HT1080 (cell line): ENCODE measurements around the gene NTSR1. TPM values are rescaled to one million over a fixed set of nuclear protein-coding genes. Genes with fewer than 3 reads are reported as not detected.

Experiments used
- DNase-seq: peaks from one replicate; pipeline ENCODE4 v3.0.0-alpha.2; 2015; ENCODE audit warnings: low read depth
- total RNA-seq: library from RNA; depleted of rRNA; stranded (reverse); fragments of >200 nt; shearing (Covaris generic); gene quantifications from 2 replicates; pipeline ENCODE4 v1.2.3, GENCODE V29; 2014

NTSR1 gene
- total RNA-seq, 1 experiment from 2014 or later, result 0.19 TPM

DNA sequence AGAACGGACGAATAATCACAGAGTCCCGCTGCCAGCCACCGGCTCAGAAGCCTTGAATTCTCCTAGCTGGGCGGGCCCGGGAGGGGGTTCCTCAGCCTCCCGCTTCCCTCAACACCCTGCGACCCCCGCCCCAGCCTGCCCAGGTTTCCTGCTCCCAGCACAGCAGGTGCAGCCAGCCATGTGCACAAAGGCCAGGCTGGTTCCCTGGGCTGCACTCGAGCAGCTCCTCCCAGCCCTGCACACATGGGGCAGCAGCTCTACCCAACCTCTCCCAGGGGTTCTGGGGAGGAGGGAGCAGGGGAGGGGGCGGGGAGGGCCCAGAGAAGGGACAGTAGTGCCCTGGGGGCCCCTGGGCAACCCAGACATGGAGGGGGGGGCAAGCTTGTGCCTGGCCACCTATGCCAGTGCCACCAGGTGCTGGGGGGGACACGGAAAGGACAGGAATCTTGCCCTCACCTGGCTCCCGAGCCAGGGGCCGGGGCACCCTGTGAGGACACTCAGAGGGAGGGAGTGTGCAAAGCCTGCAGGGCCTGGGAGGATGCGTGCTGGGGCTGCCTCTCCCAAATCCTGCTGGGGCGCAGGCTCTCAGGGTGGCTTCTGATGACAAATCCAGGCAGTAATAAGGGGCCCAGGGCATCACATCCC is 1.2 kb upstream of the NTSR1 start:
- no peak for DNase-seq

DNA sequence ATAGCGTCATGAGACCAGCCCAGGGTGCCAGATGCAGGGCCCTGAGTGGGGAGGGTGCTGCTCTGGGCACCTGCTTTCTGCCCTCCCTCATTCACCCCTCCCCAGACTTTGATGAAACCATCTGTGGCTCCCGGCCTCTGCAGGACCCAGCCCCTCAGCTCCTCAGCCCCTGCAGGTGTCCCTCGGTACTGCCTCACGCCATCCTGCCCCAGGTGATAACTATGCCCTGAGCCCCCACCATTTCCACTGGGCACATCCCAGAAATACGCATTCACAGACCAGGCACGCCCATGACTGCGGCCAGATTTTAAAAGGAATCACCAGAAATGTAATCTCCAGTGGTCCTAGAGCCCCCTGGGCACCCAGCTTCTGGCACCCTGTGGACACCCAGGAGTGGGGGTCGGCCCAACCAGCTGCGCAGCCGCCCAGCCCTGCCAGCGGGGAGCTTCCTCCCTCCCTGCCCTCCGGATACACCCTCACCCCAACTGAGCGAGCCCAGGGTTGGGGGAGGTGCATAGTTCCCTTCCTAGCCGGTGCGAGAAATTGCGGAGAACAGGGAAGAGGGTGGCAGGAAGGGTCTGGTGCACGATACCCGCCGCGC is 615 bp upstream of the NTSR1 start:
- DNase-seq, result no peak

DNA sequence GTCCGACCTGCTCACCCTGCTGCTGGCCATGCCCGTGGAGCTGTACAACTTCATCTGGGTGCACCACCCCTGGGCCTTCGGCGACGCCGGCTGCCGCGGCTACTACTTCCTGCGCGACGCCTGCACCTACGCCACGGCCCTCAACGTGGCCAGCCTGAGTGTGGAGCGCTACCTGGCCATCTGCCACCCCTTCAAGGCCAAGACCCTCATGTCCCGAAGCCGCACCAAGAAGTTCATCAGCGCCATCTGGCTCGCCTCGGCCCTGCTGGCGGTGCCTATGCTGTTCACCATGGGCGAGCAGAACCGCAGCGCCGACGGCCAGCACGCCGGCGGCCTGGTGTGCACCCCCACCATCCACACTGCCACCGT is 885 bp downstream of the NTSR1 start:
- no peak for DNase-seq

DNA sequence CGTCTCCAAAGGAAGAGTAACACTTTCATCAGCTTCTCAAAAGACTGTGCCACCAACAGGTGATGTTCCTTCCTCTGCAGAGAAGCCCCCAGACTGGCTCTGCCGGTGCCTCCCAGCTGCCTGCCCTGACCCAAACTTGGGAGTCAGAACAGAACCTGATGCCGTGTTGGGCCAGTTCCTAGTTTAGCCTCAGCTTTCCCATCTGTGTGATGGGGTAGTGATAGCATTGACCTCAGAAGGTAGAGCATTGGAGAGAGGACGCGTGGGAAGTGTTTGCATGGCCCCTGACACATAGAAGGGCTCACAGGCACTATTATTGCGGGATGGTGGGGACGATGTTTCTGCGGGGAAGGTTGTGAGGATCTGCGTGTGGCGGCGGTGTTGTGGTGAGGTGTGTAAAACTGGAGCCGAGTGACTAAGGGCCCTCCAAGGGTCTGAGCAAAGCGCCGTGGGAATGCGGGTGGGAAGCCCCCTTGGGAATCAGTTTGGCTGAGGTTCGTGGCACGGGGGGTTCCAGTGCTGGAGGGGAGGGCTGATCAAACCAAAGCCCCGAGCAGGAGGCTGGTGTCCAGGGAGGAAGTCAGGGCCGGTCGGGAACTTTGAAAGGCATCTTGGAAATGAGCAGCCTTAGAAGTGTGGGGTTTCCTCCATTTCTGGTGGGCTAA is 1.7 kb downstream of the NTSR1 start:
- no peak for DNase-seq

DNA sequence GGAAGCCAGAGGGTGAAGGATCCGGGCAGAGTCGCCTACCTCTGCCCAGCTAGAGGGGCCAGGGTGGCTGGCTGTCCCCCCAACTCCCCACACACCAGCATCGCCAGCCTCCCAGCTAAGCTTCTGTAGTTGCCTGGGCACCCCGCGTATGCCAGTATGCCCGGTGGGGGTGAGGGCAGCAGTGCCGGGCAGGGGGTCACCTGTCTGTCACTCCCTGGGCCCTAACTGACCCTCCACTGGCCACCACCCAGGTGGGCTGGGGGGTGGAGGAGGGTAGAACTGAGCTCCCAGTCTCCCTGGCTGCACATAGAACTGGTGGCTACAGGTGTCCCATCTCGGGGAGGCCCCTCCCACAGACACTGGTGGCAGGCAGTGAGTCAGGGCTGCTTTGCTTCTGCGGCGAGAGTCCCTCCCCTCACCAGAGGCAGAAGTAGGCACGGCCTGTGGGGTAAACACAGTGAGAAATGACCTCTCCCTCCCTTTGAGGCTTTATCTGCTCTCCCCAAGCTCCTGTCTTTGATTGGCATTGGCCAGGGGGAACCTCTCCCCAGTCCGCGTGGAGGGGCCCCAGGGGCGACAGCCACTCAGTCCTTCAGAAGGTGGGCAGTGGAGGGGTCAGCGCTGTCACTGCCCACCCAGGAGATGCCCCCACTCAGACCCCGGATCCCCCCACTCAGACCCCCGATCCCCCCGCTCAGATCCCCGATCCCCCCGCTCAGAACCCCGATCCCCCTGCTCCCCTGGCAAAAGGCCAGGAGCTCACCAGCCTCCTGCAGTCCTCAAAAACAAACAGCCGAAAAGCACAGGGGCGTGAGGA is 2.5 kb downstream of the NTSR1 start:
- DNase-seq, result peak; percentile 52

DNA sequence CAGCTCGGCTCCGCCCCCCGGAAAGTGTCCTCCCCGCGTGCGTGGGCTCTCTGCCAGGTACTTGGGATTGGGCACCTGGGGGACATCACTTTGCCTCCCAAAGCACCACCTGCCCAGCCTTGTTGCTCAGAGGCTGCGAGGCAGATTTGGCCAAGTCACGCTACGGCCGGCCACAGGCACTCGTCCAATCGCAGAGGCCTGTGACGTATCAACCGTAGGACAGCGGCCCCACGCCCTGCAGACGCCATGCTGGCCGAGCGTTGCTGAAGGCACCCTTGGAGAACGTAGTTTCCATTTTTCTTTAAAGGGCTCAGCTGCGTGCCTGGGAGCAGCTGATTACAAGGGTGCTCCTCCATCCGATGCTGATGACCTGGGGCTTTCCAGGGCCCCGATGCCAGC is 3.1 kb downstream of the NTSR1 start:
- no peak for DNase-seq

DNA sequence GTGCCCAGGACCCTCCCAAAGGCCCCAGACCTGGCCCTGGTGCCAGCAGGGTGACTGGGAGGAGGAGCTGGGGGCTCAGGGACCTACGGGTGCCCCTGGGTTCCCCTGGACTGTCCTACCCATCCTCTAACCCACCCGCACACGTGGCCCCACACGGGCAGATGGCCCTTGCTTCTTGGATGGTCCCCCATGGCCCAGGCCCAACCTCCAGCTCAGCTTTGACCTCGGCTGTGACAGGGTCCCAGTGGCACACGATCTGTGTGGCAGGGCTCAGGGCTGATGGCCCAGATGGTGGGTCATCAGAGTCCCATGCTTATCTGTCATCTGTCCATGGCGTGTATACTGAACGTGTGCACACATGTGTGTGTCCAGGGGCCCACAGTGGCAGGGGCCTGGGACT is 4.0 kb downstream of the NTSR1 start:
- no peak for DNase-seq

DNA sequence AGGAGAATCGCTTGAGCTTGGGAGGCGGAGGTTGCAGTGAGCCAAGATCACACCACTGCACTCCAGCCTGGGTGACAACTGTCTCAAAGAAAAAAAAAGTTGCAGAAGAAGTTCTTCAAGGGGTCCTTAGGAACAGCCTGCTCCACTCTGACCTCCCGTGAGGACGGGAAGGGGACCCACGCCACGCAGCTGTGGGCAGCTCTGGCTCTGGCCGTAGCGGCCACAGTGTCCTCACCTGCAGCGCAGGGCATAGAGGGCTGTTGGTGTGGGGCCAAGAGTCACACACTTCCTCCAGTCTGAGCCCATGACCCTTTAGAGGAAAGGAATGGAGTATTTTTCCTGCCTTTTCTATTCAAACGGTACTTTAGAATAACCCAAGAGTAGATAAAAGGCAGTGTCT is 5.4 kb downstream of the NTSR1 start:
- DNase-seq, result no peak

DNA sequence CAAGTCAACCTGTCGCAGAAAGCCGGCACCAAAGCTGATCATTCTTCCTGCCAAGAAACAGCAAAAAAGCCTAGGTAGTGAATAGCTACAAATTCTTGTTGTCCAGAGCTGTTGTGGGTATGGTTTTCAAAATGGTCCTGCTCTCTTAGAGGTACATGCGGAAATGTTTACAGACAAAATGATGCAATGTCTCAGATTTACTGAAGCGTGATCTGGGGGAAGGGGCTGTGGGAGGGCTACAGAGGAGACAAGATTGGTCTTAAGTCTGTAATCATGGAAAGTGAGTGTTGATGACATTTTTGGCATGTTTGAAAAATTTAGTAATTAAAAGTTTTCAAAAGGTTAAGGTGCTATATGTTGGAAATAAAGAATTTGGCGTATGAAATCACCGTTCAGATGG is 6.2 kb downstream of the NTSR1 start:
- no peak for DNase-seq

DNA sequence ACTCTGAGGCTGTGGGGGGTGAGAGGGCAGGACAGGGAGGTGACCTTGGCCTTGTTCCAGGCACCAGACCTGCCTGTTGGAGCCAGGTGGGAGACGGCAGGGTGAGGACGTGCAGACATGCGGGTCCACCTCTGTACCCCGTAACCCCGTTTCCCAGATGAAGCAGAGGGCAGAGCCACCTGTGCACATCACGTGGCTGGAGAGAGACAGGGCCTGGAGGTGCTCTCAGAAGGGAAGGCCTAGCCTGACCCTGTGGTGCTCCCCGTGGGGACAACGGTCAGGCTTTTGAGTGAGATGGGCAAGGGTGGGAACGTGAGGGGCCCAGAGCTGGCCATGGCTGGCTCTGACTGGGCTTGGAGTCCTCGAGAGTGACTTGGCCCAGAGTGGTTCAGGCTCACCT is 6.6 kb downstream of the NTSR1 start:
- no peak for DNase-seq

DNA sequence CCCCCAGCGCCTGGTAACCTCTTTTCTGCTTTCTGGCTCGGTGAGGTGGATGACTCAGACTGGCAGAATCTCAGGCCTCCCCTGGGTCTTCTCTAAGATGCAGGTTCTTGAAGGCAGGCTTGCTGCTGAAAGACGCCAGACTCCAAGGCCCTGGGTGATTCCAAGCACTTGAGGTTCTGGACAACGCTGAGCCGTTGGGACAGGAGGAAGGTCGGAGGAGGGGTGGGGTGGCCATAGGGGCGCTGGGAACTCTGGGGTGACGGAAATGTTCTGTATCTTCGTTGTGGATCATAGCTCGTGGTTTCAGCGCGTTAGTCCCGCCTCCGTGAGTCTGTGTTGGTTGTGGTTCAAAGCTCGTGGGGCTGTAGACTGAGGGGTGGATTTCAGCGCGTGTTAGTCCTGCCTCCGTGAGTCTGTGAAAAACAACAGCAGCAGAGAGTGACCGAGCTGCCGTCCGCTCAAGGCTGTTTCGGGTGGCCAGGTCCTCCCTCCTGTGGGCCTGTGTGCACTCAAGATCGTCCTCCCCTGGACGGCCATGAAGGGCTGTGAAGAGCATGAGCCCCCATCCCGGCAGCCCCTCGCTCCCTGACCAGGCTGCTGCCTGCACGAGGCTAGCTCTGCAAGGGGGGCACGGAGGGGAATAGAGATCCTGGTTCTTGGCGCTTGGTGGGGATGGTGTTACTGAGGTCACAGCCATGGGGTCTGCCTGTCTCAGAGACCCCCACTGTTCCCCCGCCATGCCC is 7.7 kb downstream of the NTSR1 start:
- DNase-seq, result peak; percentile 17

DNA sequence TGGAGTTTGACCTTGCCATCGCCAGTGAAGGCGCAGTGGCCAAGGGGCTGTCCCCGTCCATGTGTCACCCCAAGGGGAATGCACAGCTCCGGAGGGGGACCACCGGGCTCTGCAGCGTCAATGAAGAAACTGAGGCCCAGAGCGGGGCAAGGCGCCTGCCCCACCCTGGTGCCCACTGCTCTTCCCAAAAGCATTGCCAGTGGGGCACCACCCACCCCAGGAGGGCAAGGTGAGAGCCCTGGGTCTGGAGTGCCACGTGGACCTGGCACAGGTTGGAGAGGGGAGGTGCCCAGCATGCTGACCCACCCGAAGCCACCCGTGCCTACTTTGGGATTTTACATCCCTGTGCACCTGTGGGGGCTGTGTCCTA is 8.3 kb downstream of the NTSR1 start:
- DNase-seq, result no peak

DNA sequence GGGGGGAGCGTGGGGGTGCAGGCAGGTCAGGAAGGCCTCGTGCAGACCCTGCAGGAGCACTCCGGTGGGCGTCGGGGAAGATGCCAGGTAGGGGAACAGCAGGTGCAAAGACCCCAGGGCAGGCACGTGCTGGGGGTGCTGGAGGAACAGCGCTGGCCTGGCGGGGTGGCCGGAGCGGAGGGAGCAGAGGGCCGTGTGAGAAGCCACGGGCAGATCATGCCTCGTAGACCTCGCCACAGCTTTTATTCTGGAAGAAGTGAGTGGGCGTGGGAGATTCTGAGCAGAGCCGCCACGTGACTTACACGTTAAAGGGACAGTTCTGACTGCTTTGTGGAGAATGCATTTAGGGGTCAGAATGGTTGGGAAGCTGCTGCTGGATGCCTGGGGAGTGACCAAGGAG is 9.3 kb downstream of the NTSR1 start:
- no peak for DNase-seq

DNA sequence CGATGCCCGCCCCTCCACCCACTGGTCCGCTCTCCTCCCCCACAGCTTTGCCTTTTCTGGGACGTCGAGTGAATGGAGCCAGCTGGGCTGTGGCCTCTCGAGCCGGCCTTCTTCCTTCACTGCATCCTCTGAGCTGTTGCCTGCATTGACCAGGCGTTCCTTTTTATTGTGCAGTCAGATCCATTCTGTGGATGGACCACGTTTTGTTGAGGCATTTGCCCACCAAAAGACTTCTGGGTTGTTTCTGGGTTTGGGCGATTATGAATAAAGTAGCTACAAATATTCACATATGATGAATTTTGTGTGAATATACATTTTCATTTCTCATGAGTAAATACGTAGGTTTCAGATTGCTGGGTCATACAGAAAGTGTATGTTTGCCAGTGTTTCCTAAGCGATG is 9.9 kb downstream of the NTSR1 start:
- DNase-seq, result no peak

DNA sequence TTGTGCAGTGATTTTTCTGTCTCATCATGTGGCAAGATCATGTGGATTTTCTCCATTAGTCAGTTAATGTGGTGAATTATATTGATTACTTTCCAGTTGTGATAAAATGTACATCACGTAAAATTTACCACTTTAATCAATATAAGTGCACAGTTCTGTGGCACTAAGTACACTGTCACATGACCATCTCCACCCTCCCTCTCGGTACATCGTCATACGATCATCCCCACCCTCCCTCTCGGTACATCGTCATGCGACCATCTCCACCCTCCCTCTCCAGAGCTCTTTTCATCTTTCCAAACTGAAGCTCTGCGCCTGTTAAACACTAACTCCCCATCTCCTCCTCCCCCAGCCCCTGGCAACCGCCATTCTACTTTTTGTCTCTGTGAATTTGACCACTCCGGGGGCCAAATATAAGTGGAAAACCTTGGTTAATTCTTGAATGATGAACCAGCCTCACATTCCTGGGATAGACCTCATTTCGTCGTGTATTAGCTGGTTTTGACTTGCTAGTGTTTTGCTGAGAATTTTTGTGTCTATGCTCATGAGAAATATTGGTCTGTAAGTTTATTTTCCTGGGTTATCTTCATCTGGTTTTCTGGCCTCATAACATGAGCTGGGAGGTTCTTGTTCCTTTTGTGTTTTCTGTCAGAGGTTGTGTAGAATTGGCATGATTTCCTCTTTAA is 10.8 kb downstream of the NTSR1 start:
- DNase-seq, result no peak

DNA sequence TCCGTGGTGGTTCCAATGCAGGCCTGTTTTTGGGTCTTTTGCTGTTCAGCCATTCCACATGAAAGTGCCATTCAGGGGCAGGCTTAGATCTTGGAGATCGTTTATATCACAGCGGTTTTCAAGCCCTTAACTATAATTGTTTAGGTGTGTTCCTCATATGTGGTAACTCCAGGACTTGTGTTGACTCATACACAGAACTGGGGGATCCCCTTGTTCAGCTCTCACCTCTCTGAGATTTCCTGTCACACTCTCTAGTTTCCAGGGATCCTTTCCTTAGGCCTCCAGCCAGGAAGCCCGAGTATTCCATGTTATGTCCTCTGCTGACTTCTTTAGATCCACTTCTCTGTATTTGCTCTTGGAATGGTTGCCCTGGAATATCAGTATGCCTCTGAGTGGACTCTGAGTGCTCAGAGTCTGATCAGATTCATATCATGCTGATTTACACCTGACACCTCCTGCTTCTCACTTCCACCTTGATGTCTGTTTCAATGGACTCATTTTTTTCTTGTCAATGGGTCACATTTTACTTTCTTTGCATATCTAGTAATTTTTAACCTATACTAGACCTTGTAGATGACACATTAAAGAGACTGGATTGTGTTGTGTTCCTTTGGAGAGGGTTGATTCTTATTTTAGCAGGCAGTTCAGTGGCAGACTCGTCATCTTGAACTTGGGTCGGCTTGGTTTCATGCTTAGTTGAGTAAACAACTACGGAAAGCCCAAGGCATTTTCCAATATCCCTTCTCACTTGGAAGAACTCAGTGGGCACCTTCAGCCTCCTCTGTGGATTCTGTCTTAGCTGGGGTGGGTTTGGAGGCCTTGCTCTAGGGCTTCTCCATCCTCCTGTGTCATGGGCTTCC is 13.1 kb downstream of the NTSR1 start:
- DNase-seq, result no peak

DNA sequence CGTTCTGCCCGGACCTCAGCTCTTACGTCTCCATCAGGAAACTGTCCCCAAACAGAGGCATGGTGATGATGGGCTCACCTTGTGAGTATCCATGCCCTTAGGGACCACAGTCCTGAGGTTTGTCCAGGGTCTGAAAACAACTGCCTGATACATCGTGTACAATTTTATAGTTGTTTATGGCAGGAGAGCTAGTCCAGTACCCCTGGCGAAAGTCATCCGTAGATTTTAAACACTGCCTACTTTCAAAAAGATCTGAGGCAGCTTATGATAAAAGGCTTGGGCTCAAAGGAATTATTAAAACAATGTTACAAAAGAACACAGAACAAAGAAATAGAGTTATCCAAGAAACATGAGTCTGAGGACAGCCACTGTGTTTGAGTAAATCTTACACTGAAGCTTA is 14.0 kb downstream of the NTSR1 start:
- no peak for DNase-seq

DNA sequence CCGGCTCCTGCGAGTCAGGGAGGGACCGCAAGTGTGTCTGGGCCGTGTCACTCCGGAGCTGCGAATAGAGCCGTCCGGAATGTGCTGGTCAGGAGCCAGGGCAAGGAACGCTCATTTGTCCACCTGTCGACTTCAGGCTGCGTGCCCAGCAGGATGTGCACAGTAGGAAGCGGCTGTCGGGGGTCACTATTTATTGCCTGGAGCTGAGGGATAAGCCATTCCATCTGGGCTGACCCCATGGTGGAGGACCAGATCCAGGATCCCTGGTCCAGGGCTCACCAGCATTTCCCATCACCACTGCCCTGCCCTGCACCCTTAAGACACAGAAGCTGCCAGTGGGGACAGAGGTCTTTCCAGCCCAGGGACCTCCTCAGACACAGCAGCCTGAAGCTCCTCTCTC is 14.7 kb downstream of the NTSR1 start:
- peak; percentile 48 for DNase-seq

DNA sequence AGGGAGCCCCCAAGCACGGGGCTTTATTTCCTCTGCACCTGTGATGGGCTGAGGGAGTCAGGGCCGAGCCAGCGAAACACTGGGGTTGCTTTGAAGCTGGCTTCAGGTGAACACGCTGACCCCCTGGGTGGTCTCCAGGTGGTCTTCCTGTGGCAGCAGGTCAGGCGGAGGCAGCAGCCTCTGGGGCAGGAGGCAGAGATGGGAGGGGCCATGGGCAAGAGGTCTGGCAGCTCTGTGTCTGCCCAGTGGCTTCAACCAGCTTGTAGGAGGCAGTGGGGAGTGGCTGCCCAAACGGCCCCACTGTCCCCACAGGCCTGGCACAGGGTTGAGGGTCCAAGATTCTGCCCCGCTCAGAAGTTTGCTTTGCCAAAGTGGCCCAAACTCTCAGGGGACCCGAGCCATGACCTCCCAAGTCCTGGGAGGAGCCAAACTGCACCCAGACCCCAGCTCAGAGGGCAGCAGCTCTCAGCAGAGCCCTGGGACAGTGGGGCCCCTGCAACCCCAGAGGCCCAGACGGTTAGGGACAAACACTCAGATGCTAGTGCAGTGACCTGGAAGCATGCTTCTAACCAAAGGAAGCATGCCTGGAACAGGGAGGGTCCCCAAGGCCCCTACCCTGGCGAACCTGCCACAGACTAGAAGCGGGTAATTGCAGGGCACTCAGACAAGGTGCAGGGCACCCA is 15.3 kb downstream of the NTSR1 start:
- DNase-seq, result no peak
